NOMO-1 treated with DMSO at 0.1 percent for 48 hours (cell line): ENCODE data around the gene HNRNPLL.
"Not testable (repeated sequence)": the region's sequence is repeated elsewhere in the genome, so short reads cannot be mapped to it uniquely, and the experiment has no call there.

Experiments
- DNase-seq: peaks from one replicate; lab custom pipeline; 2025; ENCODE audit not compliant: unreplicated experiment; lab: John Stamatoyannopoulos, UW

The HNRNPLL gene

GRCh38 chr2:38557217-38557616 is 45.5 kb downstream of the HNRNPLL start:
- DNase-seq: no peak

- DNase-seq: peak; percentile 16
Observed at GRCh38 chr2:38556006-38556801, 46.5 kb downstream of the HNRNPLL start.

- DNase-seq: no peak
Observed at GRCh38 chr2:38554973-38555595, 47.6 kb downstream of the HNRNPLL start.

- no peak for DNase-seq
Observed at GRCh38 chr2:38553554-38553953, 49.2 kb downstream of the HNRNPLL start.

GRCh38 chr2:38552259-38552658 is 50.5 kb downstream of the HNRNPLL start:
- DNase-seq: no peak

GRCh38 chr2:38551746-38552145 is 51.0 kb downstream of the HNRNPLL start:
- DNase-seq: no peak

- no peak for DNase-seq
Observed at GRCh38 chr2:38551171-38551570, 51.6 kb downstream of the HNRNPLL start.

- DNase-seq: no peak
Observed at GRCh38 chr2:38549851-38550250, 52.9 kb downstream of the HNRNPLL start.

- DNase-seq: no peak
Observed at GRCh38 chr2:38549071-38549704, 53.5 kb downstream of the HNRNPLL start.

- DNase-seq: no peak
Observed at GRCh38 chr2:38547791-38548190, 54.9 kb downstream of the HNRNPLL start.

GRCh38 chr2:38546585-38546984 is 56.1 kb downstream of the HNRNPLL start:
- DNase-seq: no peak

GRCh38 chr2:38546064-38546463 is 56.7 kb downstream of the HNRNPLL start:
- DNase-seq: no peak

- DNase-seq: not testable (repeated sequence)
Observed at GRCh38 chr2:38542248-38542631, 60.5 kb downstream of the HNRNPLL start.

- DNase-seq: no peak
Observed at GRCh38 chr2:38540580-38541286, 62.0 kb downstream of the HNRNPLL start.

- no peak for DNase-seq
Observed at GRCh38 chr2:38539086-38539485, 63.6 kb downstream of the HNRNPLL start.

GRCh38 chr2:38537937-38538525 is 64.7 kb downstream of the HNRNPLL start:
- DNase-seq: no peak

- not testable (repeated sequence) for DNase-seq
Observed at GRCh38 chr2:38537296-38537695, 65.4 kb downstream of the HNRNPLL start.

- DNase-seq: peak; percentile 9
Observed at GRCh38 chr2:38535744-38536506, 66.8 kb downstream of the HNRNPLL start.

- no peak for DNase-seq
Observed at GRCh38 chr2:38535404-38535743, 67.4 kb downstream of the HNRNPLL start.

- DNase-seq: no peak
Observed at GRCh38 chr2:38534746-38535403, 67.9 kb downstream of the HNRNPLL start.
